HepG2 (cell line): ENCODE data around the gene CYB561. TPM values are rescaled to one million over a fixed set of nuclear protein-coding genes. Genes with fewer than 3 reads are reported as not detected.

ENCODE experiments used
- ATAC-seq: fragments of 200-7000 bp; cut with Tn5 transposase; 3 replicates; pipeline ENCODE4 v1.9.1; 2020; ENCODE audit warnings: mild to moderate bottlenecking, moderate library complexity
- BruUV-seq: library from RNA; stranded (reverse); fragments of 400-500 nt; replicated peaks from 2 replicates; lab custom pipeline; 2021; lab: Mats Ljungman, UMichigan
- CTCF ChIA-PET: fragments of 300-600 bp; formaldehyde crosslinking; extraction: SDS; loops from one replicate; lab custom pipeline; 2021; ENCODE audit warnings: low total read pairs, inconsistent platforms, low intra/inter-chr PET ratio; lab: Yijun Ruan, JAX
- POLR2A ChIA-PET: fragments of 350-600 bp; sonication (Branson Sonifier 250); formaldehyde crosslinking; loops from one replicate; lab custom pipeline; 2020; ENCODE audit warnings: antibody characterized with exemption, inconsistent platforms; lab: Yijun Ruan, JAX
- DNase-seq: peaks from one replicate; pipeline ENCODE4 v3.0.0-alpha.2; 2015; ENCODE audit warnings: low spot score
- FAIRE-seq: peaks from 3 replicates; lab custom pipeline; 2011; peaks lifted over from hg19 to GRCh38; lab: Jason Lieb, UNC
- H2AFZ ChIP-seq: one replicate; pipeline ENCODE4 v1.6.1; 2011; ENCODE audit warnings: low read length, inconsistent platforms
- H3K27ac ChIP-seq: fragments of 300-600 bp; 3 replicates; pipeline ENCODE4 v1.8.0; 2011; ENCODE audit warnings: mixed run types, mild to moderate bottlenecking, mixed read lengths, low read length, inconsistent platforms; ENCODE audit not compliant: insufficient read depth; ENCODE audit errors: extremely low read length
- H3K27me3 ChIP-seq, 2 experiments: fragments of 200-600 bp in 1 of 2; 2 replicates in 1 of 2; 3 replicates in 1 of 2; pipeline versions ENCODE4 v1.6.0 to v1.8.0; 2011; ENCODE audit warnings: low read length in 2 of 2, mild to moderate bottlenecking in 2 of 2, moderate library complexity in 2 of 2, inconsistent platforms in 1 of 2; ENCODE audit not compliant: insufficient read depth in 2 of 2, control insufficient read depth in 1 of 2
- H3K36me3 ChIP-seq, 2 experiments: fragments of 200-600 bp in 1 of 2; replicated peaks in 1 of 2; 2 replicates in 1 of 2; 3 replicates in 1 of 2; pipeline versions ENCODE4 v1.5.1 to v1.8.0; 2011; ENCODE audit warnings: low read length in 2 of 2, inconsistent platforms in 1 of 2; ENCODE audit not compliant: insufficient read depth in 2 of 2, control insufficient read depth in 1 of 2
- H3K4me1 ChIP-seq: 2 replicates; pipeline ENCODE4 v1.5.1; 2012; ENCODE audit warnings: low read length, inconsistent platforms; ENCODE audit not compliant: insufficient read depth
- H3K4me2 ChIP-seq: 2 replicates; pipeline ENCODE4 v1.6.0; 2011; ENCODE audit warnings: low read depth, low read length, inconsistent platforms
- H3K4me3 ChIP-seq, 3 experiments: fragments of 200-600 bp in 1 of 3; sonication (generic), shearing (Covaris generic) in 1 of 3; replicated peaks in 1 of 3; 2 replicates each; pipeline ENCODE4 v1.5.1; 2011 to 2016; ENCODE audit warnings: low read length in 3 of 3, inconsistent platforms in 2 of 3, low read depth in 2 of 3, mild to moderate bottlenecking in 2 of 3, control low read depth in 1 of 3, mixed read lengths in 1 of 3; ENCODE audit not compliant: insufficient read depth in 1 of 3
- H3K79me2 ChIP-seq: one replicate; pipeline ENCODE4 v1.6.1; 2011; ENCODE audit warnings: low read length, inconsistent platforms; ENCODE audit not compliant: insufficient read depth
- H3K9ac ChIP-seq: 2 replicates; pipeline ENCODE4 v1.6.0; 2011; ENCODE audit warnings: mild to moderate bottlenecking, low read depth, low read length, inconsistent platforms; ENCODE audit not compliant: insufficient read depth
- H3K9me3 ChIP-seq: 2 replicates; pipeline ENCODE4 v1.5.1; 2012; ENCODE audit warnings: mild to moderate bottlenecking, low read length
- H4K20me1 ChIP-seq: 2 replicates; pipeline ENCODE4 v1.6.0; 2011; ENCODE audit warnings: inconsistent platforms, mild to moderate bottlenecking, low read length, moderate library complexity; ENCODE audit not compliant: insufficient read depth
- MBD4 ChIP-seq: IDR thresholded peaks from 2 replicates; pipeline ENCODE4 v1.6.1; 2012; ENCODE audit warnings: low read length, inconsistent platforms, borderline replicate concordance
- in situ Hi-C: cut with HindIII; loops from 2 replicates; pipeline ENCODE4 v1.10.0; 2017; ENCODE audit warnings: low pct_unique_long_range_greater_than_20kb; ENCODE audit not compliant: extremely low pct_ligation_motif_present
- intact Hi-C: fragments of 100-400 bp; cut with micrococcal nuclease; formaldehyde crosslinking; loops from one replicate; pipeline ENCODE4 v1.10.0; 2022; ENCODE audit not compliant: unreplicated experiment
- polyA plus RNA-seq, 8 experiments: library from polyadenylated mRNA; depleted of rRNA in 3 of 8; stranded (reverse) in 7 of 8; unstranded in 1 of 8; fragments of >200 nt; fragmentation: Illumina TruSeq in 4 of 8; extraction: Trizol in 4 of 8; gene quantifications; 2 replicates each; pipeline versions ENCODE4 v1.2.1 to v1.2.3, GENCODE V29; 2011 to 2016; ENCODE audit warnings: low read depth in 4 of 8, missing spikeins in 1 of 8, mixed read lengths in 1 of 8; ENCODE audit not compliant: insufficient read depth in 1 of 8
- small RNA-seq, 3 experiments: library from RNA; depleted of rRNA; stranded (forward); fragments of <200 nt; gene quantifications; one replicate each; pipeline ENCODE3, GENCODE V24; 2012; ENCODE audit warnings: low read depth in 2 of 3, low replicate concordance in 1 of 3; ENCODE audit not compliant: insufficient read length in 3 of 3, insufficient read depth in 2 of 3
- total RNA-seq, 5 experiments: library from RNA; depleted of rRNA; stranded (reverse); fragments of >200 nt; fragmentation: Illumina TruSeq; extraction: Trizol; gene quantifications; 2 replicates each; pipeline ENCODE4 v1.2.3, GENCODE V29; 2016; ENCODE audit warnings: low read depth in 1 of 5

CYB561 gene
- total and polyA plus RNA-seq, 2 of the 13 experiments (the other 11 are each of a cell fraction or from before 2014, with no cell fraction given) = 1.5 to 6.7 TPM

DNA sequence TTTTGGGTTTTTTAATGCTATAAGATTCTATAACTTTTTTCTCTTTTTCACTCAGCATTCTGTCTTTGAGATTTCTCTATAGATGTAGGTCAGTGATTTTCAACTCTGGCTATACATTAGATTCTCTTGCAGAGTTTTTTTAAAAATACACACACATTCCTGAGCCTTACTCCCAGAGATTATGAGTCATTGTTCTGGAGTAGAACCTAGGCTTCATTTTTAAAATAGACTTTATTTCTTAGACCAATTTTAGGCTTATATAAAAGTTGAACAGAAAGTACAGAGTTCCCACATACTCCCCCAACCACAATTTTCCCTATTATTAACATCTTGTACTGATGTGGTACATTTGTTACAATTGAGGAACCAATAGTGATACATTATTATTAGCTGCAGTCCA is 63.3 kb downstream of the CYB561 start:
- CTCF ChIA-PET = no interaction called here
- in situ Hi-C loops = no loop called here

More for the DNA sequence above, 63.3 kb downstream of the CYB561 start:
- no peaks in the 10 kb centered on the region for H3K36me3 ChIP-seq
- TF ChIP-seq MBD4 = no peak
- TF ChIP-seq, all 625 proteins: peak for 0
- BruUV-seq = no TSS peak
- Histone ChIP-seq H3K79me2 (no peaks in the 10 kb centered on the region), H4K20me1 (no peaks in the 10 kb centered on the region), H3K27me3 (peaks cover 0 to 17% of the 10 kb centered on the region in 2 experiments; a peak in 3 of 5 replicates), H3K4me1 (no peaks in the 10 kb centered on the region), H3K9me3 (peaks cover 2% of the 10 kb centered on the region; the same call in 1 of the 2 replicates), H3K4me3 (no peak overlapping the region), H3K9ac (no peak overlapping the region), H3K27ac (no peak overlapping the region), H2AFZ (no peak overlapping the region), H3K4me2 (no peak overlapping the region)
- DNase-seq = no peak
- intact Hi-C loops = no loop called here
- ATAC-seq = no peak
- POLR2A ChIA-PET = no interaction called here
- FAIRE-seq = no peak

Small RNA genes lying within 50 kb of the gene (small RNA-seq; reads per million reads assigned to genes)
- 0 reads per million in 3 experiments for gene AC005828.6

Other genes with a start within 250 kb of the CYB561 start
- 0.13 TPM in 1 of 2 replicates, not detected in the other for gene ACE, start 30.8 kb upstream of the CYB561 start, total RNA-seq (2016; rRNA removed; fragmentation: Illumina TruSeq; extraction: Trizol)
- 0.03 and 0.08 TPM in 2 replicates for gene ACE, start 30.8 kb upstream of the CYB561 start, polyA plus RNA-seq (2011; rRNA removed)
- 0.08 and 0.18 TPM in 2 replicates for gene KCNH6, start 77.1 kb upstream of the CYB561 start, total RNA-seq (2016; rRNA removed; fragmentation: Illumina TruSeq; extraction: Trizol)
- 0.05 and 0.18 TPM in 2 replicates for gene KCNH6, start 77.1 kb upstream of the CYB561 start, polyA plus RNA-seq (2011; rRNA removed)
- gene DCAF7, start 104.2 kb upstream of the CYB561 start, total RNA-seq (2016; rRNA removed; fragmentation: Illumina TruSeq; extraction: Trizol) = 55.2 and 77.5 TPM in 2 replicates
- 73.4 and 77.0 TPM in 2 replicates for gene DCAF7, start 104.2 kb upstream of the CYB561 start, polyA plus RNA-seq (2011; rRNA removed)
- 53.6 and 57.6 TPM in 2 replicates for gene TACO1, start 154.6 kb upstream of the CYB561 start, total RNA-seq (2016; rRNA removed; fragmentation: Illumina TruSeq; extraction: Trizol)
- 33.3 and 34.7 TPM in 2 replicates for gene TACO1, start 154.6 kb upstream of the CYB561 start, polyA plus RNA-seq (2011; rRNA removed)
- gene MAP3K3, start 176.1 kb upstream of the CYB561 start, total RNA-seq (2016; rRNA removed; fragmentation: Illumina TruSeq; extraction: Trizol) = 15.9 and 21.8 TPM in 2 replicates
- 17.7 and 21.7 TPM in 2 replicates for gene MAP3K3, start 176.1 kb upstream of the CYB561 start, polyA plus RNA-seq (2011; rRNA removed)